ENCODE data around the gene ATG9B. TPM values are rescaled to one million over a fixed set of nuclear protein-coding genes. Genes with fewer than 3 reads are reported as not detected.

The ATG9B gene
- total and polyA plus RNA-seq, 2 of the 13 experiments (the other 11 are each of a cell fraction or from before 2014, with no cell fraction given): 0.24 TPM; not detected in 1

DNA sequence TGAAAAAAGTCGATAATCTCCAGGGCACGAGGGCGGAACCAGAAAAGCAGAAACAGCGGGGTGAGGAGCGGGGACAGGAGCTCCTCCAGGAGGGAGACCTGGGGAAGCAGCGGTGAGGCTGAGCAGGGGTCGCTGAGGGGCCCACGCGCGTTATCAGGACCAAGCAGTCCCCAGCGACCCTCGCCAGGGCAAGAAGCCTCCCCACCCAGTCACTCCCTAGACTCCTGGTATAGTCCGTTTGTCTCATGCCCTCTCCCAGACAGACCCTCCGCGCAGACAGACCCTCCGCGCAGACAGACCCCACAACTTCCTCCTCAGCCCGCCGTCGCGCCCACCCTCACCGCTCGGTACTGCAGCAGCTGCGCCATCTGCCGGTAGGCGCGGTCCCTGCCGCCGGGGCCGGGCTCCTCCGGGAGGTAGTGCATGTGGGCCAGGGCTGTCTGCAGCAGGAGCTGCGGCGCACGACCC, 6.3 kb downstream of the ATG9B start (continued):
- TF ChIP-seq ZNF737 (CRISPR knock-in tag; IDR thresholded peaks at IDR 0.05; ENCODE audit: borderline replicate concordance): no peak
- no peak for TF ChIP-seq ONECUT2 (CRISPR knock-in tag; IDR thresholded peaks at IDR 0.05)
- TF ChIP-seq ZBTB42 (CRISPR knock-in tag; IDR thresholded peaks at IDR 0.05): no peak
- TF ChIP-seq PHF5A (CRISPR knock-in tag; IDR thresholded peaks at IDR 0.05; ENCODE audit: low read depth, unreplicated experiment): no peak
- 0 out of 2 replicates have a peak, but pooled peaks have one; percentile 21 for TF ChIP-seq ZNF274 (CRISPR knock-in tag; IDR thresholded peaks at IDR 0.05)
- TF ChIP-seq, protein P1, sequence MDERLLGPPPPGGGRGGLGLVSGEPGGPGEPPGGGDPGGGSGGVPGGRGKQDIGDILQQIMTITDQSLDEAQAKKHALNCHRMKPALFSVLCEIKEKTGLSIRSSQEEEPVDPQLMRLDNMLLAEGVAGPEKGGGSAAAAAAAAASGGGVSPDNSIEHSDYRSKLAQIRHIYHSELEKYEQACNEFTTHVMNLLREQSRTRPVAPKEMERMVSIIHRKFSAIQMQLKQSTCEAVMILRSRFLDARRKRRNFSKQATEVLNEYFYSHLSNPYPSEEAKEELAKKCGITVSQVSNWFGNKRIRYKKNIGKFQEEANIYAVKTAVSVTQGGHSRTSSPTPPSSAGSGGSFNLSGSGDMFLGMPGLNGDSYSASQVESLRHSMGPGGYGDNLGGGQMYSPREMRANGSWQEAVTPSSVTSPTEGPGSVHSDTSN (CRISPR knock-in tag; IDR thresholded peaks at IDR 0.05): no peak
- TF ChIP-seq, protein P2, sequence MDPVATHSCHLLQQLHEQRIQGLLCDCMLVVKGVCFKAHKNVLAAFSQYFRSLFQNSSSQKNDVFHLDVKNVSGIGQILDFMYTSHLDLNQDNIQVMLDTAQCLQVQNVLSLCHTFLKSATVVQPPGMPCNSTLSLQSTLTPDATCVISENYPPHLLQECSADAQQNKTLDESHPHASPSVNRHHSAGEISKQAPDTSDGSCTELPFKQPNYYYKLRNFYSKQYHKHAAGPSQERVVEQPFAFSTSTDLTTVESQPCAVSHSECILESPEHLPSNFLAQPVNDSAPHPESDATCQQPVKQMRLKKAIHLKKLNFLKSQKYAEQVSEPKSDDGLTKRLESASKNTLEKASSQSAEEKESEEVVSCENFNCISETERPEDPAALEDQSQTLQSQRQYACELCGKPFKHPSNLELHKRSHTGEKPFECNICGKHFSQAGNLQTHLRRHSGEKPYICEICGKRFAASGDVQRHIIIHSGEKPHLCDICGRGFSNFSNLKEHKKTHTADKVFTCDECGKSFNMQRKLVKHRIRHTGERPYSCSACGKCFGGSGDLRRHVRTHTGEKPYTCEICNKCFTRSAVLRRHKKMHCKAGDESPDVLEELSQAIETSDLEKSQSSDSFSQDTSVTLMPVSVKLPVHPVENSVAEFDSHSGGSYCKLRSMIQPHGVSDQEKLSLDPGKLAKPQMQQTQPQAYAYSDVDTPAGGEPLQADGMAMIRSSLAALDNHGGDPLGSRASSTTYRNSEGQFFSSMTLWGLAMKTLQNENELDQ (CRISPR knock-in tag; IDR thresholded peaks at IDR 0.05; ENCODE audit: borderline replicate concordance): no peak
- no peak for TF ChIP-seq SRSF9 (IDR thresholded peaks at IDR 0.05; ENCODE audit: borderline replicate concordance, insufficient read depth, low read depth, low read length, poor library complexity, severe bottlenecking)
- TF ChIP-seq, protein P3, sequence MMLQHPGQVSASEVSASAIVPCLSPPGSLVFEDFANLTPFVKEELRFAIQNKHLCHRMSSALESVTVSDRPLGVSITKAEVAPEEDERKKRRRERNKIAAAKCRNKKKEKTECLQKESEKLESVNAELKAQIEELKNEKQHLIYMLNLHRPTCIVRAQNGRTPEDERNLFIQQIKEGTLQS (CRISPR knock-in tag; IDR thresholded peaks at IDR 0.05): no peak
- no peak for TF ChIP-seq ZNF326 (CRISPR knock-in tag; IDR thresholded peaks at IDR 0.05; ENCODE audit: borderline replicate concordance)
- TF ChIP-seq KAT8 (CRISPR knock-in tag; IDR thresholded peaks at IDR 0.05): no peak
- TF ChIP-seq ZNF550 (CRISPR knock-in tag; IDR thresholded peaks at IDR 0.05; ENCODE audit: borderline replicate concordance): no peak
- no peak for TF ChIP-seq TCF7 (IDR thresholded peaks at IDR 0.05; ENCODE audit: low read depth)
- no peak for TF ChIP-seq ZFAT (CRISPR knock-in tag; conservative IDR thresholded peaks at IDR 0.05)
- TF ChIP-seq ZNF354B (CRISPR knock-in tag; IDR thresholded peaks at IDR 0.05): no peak
- no peak for TF ChIP-seq TBL1XR1 (IDR thresholded peaks at IDR 0.05; ENCODE audit: borderline replicate concordance, low read length, partially characterized antibody)
- TF ChIP-seq, protein P4, sequence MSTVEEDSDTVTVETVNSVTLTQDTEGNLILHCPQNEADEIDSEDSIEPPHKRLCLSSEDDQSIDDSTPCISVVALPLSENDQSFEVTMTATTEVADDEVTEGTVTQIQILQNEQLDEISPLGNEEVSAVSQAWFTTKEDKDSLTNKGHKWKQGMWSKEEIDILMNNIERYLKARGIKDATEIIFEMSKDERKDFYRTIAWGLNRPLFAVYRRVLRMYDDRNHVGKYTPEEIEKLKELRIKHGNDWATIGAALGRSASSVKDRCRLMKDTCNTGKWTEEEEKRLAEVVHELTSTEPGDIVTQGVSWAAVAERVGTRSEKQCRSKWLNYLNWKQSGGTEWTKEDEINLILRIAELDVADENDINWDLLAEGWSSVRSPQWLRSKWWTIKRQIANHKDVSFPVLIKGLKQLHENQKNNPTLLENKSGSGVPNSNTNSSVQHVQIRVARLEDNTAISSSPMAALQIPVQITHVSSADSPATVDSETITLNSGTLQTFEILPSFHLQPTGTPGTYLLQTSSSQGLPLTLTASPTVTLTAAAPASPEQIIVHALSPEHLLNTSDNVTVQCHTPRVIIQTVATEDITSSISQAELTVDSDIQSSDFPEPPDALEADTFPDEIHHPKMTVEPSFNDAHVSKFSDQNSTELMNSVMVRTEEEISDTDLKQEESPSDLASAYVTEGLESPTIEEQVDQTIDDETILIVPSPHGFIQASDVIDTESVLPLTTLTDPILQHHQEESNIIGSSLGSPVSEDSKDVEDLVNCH (CRISPR knock-in tag; IDR thresholded peaks at IDR 0.05): no peak
- TF ChIP-seq ZNF598 (CRISPR knock-in tag; IDR thresholded peaks at IDR 0.05; ENCODE audit: borderline replicate concordance): no peak
- no peak for TF ChIP-seq SRF (IDR thresholded peaks at IDR 0.05; ENCODE audit: low read depth, low read length)
- TF ChIP-seq ZNF614 (CRISPR knock-in tag; IDR thresholded peaks at IDR 0.05; ENCODE audit: borderline replicate concordance): peak; percentile 31; the same call in 1 of the 2 replicates
- no peak for TF ChIP-seq BRD4 (CRISPR knock-in tag; IDR thresholded peaks at IDR 0.05)
- no peak for TF ChIP-seq ZNF256 (CRISPR knock-in tag; conservative IDR thresholded peaks at IDR 0.05)
- TF ChIP-seq ZNF207 (IDR thresholded peaks at IDR 0.05; ENCODE audit: borderline replicate concordance): no peak
- TF ChIP-seq, protein P5, sequence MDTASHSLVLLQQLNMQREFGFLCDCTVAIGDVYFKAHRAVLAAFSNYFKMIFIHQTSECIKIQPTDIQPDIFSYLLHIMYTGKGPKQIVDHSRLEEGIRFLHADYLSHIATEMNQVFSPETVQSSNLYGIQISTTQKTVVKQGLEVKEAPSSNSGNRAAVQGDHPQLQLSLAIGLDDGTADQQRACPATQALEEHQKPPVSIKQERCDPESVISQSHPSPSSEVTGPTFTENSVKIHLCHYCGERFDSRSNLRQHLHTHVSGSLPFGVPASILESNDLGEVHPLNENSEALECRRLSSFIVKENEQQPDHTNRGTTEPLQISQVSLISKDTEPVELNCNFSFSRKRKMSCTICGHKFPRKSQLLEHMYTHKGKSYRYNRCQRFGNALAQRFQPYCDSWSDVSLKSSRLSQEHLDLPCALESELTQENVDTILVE (CRISPR knock-in tag; IDR thresholded peaks at IDR 0.05): no peak
- TF ChIP-seq ZNF891 (CRISPR knock-in tag; IDR thresholded peaks at IDR 0.05): no peak; the same call in 1 of the 2 replicates
